ENCODE results near the gene PLEKHO1.

Gene PLEKHO1

DNA sequence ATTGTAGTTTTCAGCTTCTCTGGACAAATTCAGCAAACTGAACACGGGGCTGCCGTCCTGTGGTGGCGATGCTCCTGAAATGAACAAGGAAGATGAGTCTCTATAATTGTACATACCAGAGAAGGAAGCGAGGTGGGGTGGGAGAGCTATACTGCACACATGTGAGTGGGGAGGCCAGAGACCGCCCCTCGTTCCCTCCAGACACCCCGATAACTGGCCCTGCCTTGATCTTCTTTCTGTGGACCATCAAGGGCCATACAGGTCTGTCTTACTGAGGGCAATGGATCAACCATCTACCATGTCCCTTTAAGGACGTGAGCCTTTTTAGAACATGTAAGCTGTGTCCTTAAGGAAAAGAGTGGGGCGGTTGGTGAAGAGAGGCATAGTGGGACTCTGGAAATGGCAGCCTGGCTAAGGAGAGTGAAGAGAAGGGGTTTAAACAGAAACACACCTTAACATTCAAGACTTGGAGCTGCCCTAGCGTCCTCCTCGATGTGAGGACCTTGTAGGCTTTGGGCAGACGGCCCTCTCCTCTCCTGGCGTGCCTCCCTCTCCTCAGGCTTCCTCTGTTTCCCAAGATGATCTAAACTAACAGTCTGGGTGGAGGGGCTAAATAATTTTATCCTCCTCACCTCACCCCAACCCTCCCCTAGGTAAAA, 5.8 kb downstream of the PLEKHO1 start:
- Histone ChIP-seq H2BK5ac (ENCODE audit: low read depth, low read length, poor library complexity, severe bottlenecking) (no peak overlapping the region), H3K27me3 (ENCODE audit: control insufficient read depth in 1 of 2, insufficient read depth in 1 of 2, low read length in 2 of 2) (no peaks in the 10 kb centered on the region), H2BK120ac (ENCODE audit: low read depth, low read length) (no peak overlapping the region), H2BK15ac (ENCODE audit: low read depth, poor library complexity, severe bottlenecking) (no peak overlapping the region), H3K36me3 (ENCODE audit: control insufficient read depth in 1 of 2, insufficient read depth in 2 of 2, low read depth in 1 of 2, low read length in 2 of 2) (peaks cover 45 to 82% of the 10 kb centered on the region in 2 experiments), H3K18ac (ENCODE audit: low read depth in 1 of 2, low read length in 2 of 2) (no peak overlapping the region), H3K9ac (ENCODE audit: low read length) (no peak overlapping the region), H3K23ac (ENCODE audit: low read length in 2 of 2) (no peak overlapping the region), H3K4ac (ENCODE audit: low read depth in 1 of 2, low read length in 2 of 2) (no peak overlapping the region), H2BK12ac (ENCODE audit: low read length in 2 of 2) (no peak overlapping the region), H4K91ac (ENCODE audit: low read length) (no peak overlapping the region), H3K79me1 (replicated peaks; ENCODE audit: low read length, poor library complexity, severe bottlenecking) (peaks cover 4% of the 10 kb centered on the region), H3K4me1 (ENCODE audit: control insufficient read depth, insufficient read depth, low read depth, low read length) (peaks cover 38% of the 10 kb centered on the region), H3K14ac (ENCODE audit: low read length in 2 of 2) (no peak overlapping the region), H3K4me2 (ENCODE audit: low read length, poor library complexity, severe bottlenecking) (no peak overlapping the region), H3K9me3 (ENCODE audit: control insufficient read depth, low read length) (no peaks in the 10 kb centered on the region), H4K8ac (ENCODE audit: low read length) (no peak overlapping the region), H2AK5ac (ENCODE audit: low read length, severe bottlenecking) (peak overlapping the region; percentile 6), H3K27ac (ENCODE audit: low read length, poor library complexity, severe bottlenecking) (no peak overlapping the region), H2AFZ (ENCODE audit: low read depth, low read length) (no peak overlapping the region), H3K4me3 (ENCODE audit: insufficient read depth in 1 of 2, low read depth in 1 of 2, low read length in 2 of 2) (no peak overlapping the region)
- WGBS: 99% methylated on average over 9 of the region's 13 CpGs
- no peak for DNase-seq

DNA sequence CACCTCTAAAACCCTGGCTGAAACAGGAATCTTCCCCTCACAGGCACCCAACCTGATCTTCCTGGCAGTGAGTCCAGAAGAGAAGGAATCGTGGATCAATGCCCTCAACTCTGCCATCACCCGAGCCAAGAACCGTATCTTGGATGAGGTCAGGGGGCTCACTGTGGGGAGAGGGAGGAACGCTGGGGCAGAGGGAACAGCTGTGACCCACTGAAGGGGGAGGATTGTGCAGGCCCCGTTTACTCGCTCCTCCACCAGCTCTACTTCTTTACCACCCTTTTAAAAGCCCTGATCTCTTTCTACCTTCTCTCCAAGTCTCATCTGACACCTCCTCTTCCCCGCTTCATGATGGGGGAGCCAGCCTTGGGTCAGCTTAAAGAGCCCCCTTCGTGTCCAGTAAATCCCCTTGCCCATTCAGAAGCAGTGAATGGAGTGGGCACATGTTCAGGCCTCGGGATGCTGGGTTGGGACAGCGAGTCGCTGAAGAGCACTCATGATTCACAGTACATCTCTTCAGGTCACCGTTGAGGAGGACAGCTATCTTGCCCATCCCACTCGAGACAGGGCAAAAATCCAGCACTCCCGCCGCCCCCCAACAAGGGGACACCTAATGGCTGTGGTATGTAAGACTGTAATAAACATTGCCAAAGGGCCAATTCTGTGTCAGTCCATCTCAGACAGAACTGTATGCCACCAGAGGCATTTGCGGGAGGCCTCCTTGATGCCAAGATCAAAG, 7.3 kb downstream of the PLEKHO1 start:
- WGBS: 71% methylated on average over 16 of the region's 16 CpGs
- Histone ChIP-seq H3K79me1 (replicated peaks; ENCODE audit: low read length, poor library complexity, severe bottlenecking) (peaks cover 4% of the 10 kb centered on the region), H2BK120ac (ENCODE audit: low read depth, low read length) (peak overlapping the region; percentile 1), H4K8ac (ENCODE audit: low read length) (peak overlapping the region; percentile 8), H3K27me3 (ENCODE audit: control insufficient read depth in 1 of 2, insufficient read depth in 1 of 2, low read length in 2 of 2) (no peaks in the 10 kb centered on the region), H3K9ac (ENCODE audit: low read length) (no peak overlapping the region), H3K36me3 (ENCODE audit: control insufficient read depth in 1 of 2, insufficient read depth in 2 of 2, low read depth in 1 of 2, low read length in 2 of 2) (peaks cover 45 to 83% of the 10 kb centered on the region in 2 experiments), H3K27ac (ENCODE audit: low read length, poor library complexity, severe bottlenecking) (peak overlapping the region; percentile 93), H4K91ac (ENCODE audit: low read length) (no peak overlapping the region), H3K4ac (ENCODE audit: low read depth in 1 of 2, low read length in 2 of 2) (peak overlapping the region in 1 of 2 experiments; percentile 18), H3K4me1 (ENCODE audit: control insufficient read depth, insufficient read depth, low read depth, low read length) (peaks cover 40% of the 10 kb centered on the region), H2BK15ac (ENCODE audit: low read depth, poor library complexity, severe bottlenecking) (no peak overlapping the region), H3K23ac (ENCODE audit: low read length in 2 of 2) (no peak overlapping the region), H3K14ac (ENCODE audit: low read length in 2 of 2) (no peak overlapping the region), H2AK5ac (ENCODE audit: low read length, severe bottlenecking) (peak overlapping the region; percentile 81), H3K18ac (ENCODE audit: low read depth in 1 of 2, low read length in 2 of 2) (peak overlapping the region in 1 of 2 experiments; percentile 14), H3K9me3 (ENCODE audit: control insufficient read depth, low read length) (no peaks in the 10 kb centered on the region), H2AFZ (ENCODE audit: low read depth, low read length) (no peak overlapping the region), H3K4me3 (ENCODE audit: insufficient read depth in 1 of 2, low read depth in 1 of 2, low read length in 2 of 2) (no peak overlapping the region), H2BK12ac (ENCODE audit: low read length in 2 of 2) (peak overlapping the region in 1 of 2 experiments; percentile 12), H3K4me2 (ENCODE audit: low read length, poor library complexity, severe bottlenecking) (no peak overlapping the region), H2BK5ac (ENCODE audit: low read depth, low read length, poor library complexity, severe bottlenecking) (no peak overlapping the region)
- peak; percentile 46 for DNase-seq

DNA sequence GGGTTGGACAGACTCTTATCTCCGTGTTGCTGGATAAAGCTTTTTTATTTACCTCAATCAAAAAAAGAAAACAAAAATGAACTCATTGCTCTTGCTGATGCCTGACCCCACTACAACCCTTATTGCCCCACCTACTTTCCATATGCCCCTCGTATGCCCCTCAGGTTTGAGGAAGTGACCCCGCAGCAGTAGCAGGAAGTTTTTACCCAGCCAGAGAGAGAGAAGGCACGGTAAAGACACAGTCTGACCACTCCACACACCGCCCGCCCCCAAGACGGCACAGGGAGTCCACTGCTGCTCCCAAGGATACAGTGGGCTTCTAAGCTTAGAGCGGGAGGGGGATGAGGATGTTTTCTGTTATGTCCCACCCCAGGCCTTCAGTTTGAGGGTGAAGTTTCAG, 9.8 kb downstream of the PLEKHO1 start:
- peak overlapping the region; percentile 47 for H2BK5ac ChIP-seq (ENCODE audit: low read depth, low read length, poor library complexity, severe bottlenecking)
- no peak overlapping the region for H2BK120ac ChIP-seq (ENCODE audit: low read depth, low read length)
- H3K9ac ChIP-seq (ENCODE audit: low read length): no peak overlapping the region
- no peak overlapping the region for H4K8ac ChIP-seq (ENCODE audit: low read length)
- H3K4ac ChIP-seq (ENCODE audit: low read depth in 1 of 2, low read length in 2 of 2): peak overlapping the region in 1 of 2 experiments; percentile 7
- H3K27me3 ChIP-seq (ENCODE audit: control insufficient read depth in 1 of 2, insufficient read depth in 1 of 2, low read length in 2 of 2): no peaks in the 10 kb centered on the region
- no peaks in the 10 kb centered on the region for H3K9me3 ChIP-seq (ENCODE audit: control insufficient read depth, low read length)
- peak overlapping the region; percentile 93 for H3K27ac ChIP-seq (ENCODE audit: low read length, poor library complexity, severe bottlenecking)
- no peak overlapping the region for H3K4me2 ChIP-seq (ENCODE audit: low read length, poor library complexity, severe bottlenecking)
- H2AFZ ChIP-seq (ENCODE audit: low read depth, low read length): no peak overlapping the region
- H2BK15ac ChIP-seq (ENCODE audit: low read depth, poor library complexity, severe bottlenecking): no peak overlapping the region
- peaks cover 4% of the 10 kb centered on the region for H3K79me1 ChIP-seq (replicated peaks; ENCODE audit: low read length, poor library complexity, severe bottlenecking)
- peaks cover 38 to 65% of the 10 kb centered on the region in 2 experiments for H3K36me3 ChIP-seq (ENCODE audit: control insufficient read depth in 1 of 2, insufficient read depth in 2 of 2, low read depth in 1 of 2, low read length in 2 of 2)
- peak overlapping the region; percentile 11 for H2AK5ac ChIP-seq (ENCODE audit: low read length, severe bottlenecking)
- no peak overlapping the region for H3K4me3 ChIP-seq (ENCODE audit: insufficient read depth in 1 of 2, low read depth in 1 of 2, low read length in 2 of 2)
- no peak overlapping the region for H2BK12ac ChIP-seq (ENCODE audit: low read length in 2 of 2)
- DNase-seq: no peak
- no peak overlapping the region for H3K18ac ChIP-seq (ENCODE audit: low read depth in 1 of 2, low read length in 2 of 2)
- WGBS: 93% methylated on average over 8 of the region's 8 CpGs
- H3K14ac ChIP-seq (ENCODE audit: low read length in 2 of 2): no peak overlapping the region
- no peak overlapping the region for H3K23ac ChIP-seq (ENCODE audit: low read length in 2 of 2)
- H3K4me1 ChIP-seq (ENCODE audit: control insufficient read depth, insufficient read depth, low read depth, low read length): peaks cover 39% of the 10 kb centered on the region
- no peak overlapping the region for H4K91ac ChIP-seq (ENCODE audit: low read length)

DNA sequence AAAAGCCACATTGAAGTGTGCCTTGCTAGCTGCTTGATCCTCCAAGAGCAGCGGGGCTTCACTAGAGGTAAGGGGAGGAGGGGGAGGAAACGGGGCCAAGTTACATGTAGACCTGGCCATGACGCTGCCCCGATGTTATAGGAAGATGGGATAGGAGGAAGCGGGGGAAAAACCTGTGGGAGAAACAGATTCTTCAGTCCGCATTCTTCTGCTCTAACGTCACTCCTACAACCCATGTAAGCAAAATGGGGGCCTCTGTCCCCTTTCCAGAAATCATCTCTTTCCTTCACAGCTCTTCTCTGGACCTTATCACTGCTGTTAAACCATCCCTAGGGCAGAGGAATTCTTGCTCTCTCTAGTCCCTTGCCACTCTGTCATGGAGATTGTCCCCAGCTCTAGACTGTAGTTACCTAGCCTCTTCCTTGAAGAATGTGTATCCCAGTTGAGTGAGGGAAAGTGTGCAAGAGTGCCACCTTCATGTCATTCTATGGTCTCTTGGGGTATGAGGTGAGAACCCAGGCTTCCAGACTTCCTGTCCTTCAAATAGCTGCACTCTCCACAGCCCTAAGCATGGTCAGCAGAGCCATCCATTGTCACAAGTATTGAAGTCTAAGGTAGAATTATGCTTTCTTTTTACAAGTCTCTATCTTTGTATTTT, 11.4 kb downstream of the PLEKHO1 start:
- no peak overlapping the region for H3K4me2 ChIP-seq (ENCODE audit: low read length, poor library complexity, severe bottlenecking)
- no peak overlapping the region for H3K23ac ChIP-seq (ENCODE audit: low read length in 2 of 2)
- H3K36me3 ChIP-seq (ENCODE audit: control insufficient read depth in 1 of 2, insufficient read depth in 2 of 2, low read depth in 1 of 2, low read length in 2 of 2): peaks cover 25 to 50% of the 10 kb centered on the region in 2 experiments
- H2AFZ ChIP-seq (ENCODE audit: low read depth, low read length): no peak overlapping the region
- no peaks in the 10 kb centered on the region for H3K27me3 ChIP-seq (ENCODE audit: control insufficient read depth in 1 of 2, insufficient read depth in 1 of 2, low read length in 2 of 2)
- no peak overlapping the region for H3K14ac ChIP-seq (ENCODE audit: low read length in 2 of 2)
- H3K27ac ChIP-seq (ENCODE audit: low read length, poor library complexity, severe bottlenecking): peak overlapping the region; percentile 99
- H3K4me3 ChIP-seq (ENCODE audit: insufficient read depth in 1 of 2, low read depth in 1 of 2, low read length in 2 of 2): no peak overlapping the region
- peak overlapping the region; percentile 94 for H2AK5ac ChIP-seq (ENCODE audit: low read length, severe bottlenecking)
- H3K4ac ChIP-seq (ENCODE audit: low read depth in 1 of 2, low read length in 2 of 2): peak overlapping the region in 1 of 2 experiments; percentile 30
- H4K91ac ChIP-seq (ENCODE audit: low read length): peak overlapping the region; percentile 6
- DNase-seq: no peak
- H2BK120ac ChIP-seq (ENCODE audit: low read depth, low read length): no peak overlapping the region
- no peaks in the 10 kb centered on the region for H3K9me3 ChIP-seq (ENCODE audit: control insufficient read depth, low read length)
- H2BK12ac ChIP-seq (ENCODE audit: low read length in 2 of 2): peak overlapping the region; percentile 28 to 58
- 76% methylated on average over 7 of the region's 7 CpGs for WGBS
- H3K4me1 ChIP-seq (ENCODE audit: control insufficient read depth, insufficient read depth, low read depth, low read length): peaks cover 37% of the 10 kb centered on the region
- peak overlapping the region; percentile 78 for H4K8ac ChIP-seq (ENCODE audit: low read length)
- no peaks in the 10 kb centered on the region for H3K79me1 ChIP-seq (replicated peaks; ENCODE audit: low read length, poor library complexity, severe bottlenecking)
- peak overlapping the region; percentile 12 for H2BK15ac ChIP-seq (ENCODE audit: low read depth, poor library complexity, severe bottlenecking)
- peak overlapping the region; percentile 1 to 16 for H3K18ac ChIP-seq (ENCODE audit: low read depth in 1 of 2, low read length in 2 of 2)
- H3K9ac ChIP-seq (ENCODE audit: low read length): peak overlapping the region; percentile 91
- peak overlapping the region; percentile 1 for H2BK5ac ChIP-seq (ENCODE audit: low read depth, low read length, poor library complexity, severe bottlenecking)

All from mesenchymal stem cell (in vitro differentiated cells and primary cell).